ENCODE results near the gene STIM1. TPM values are rescaled to one million over a fixed set of nuclear protein-coding genes. Genes with fewer than 3 reads are reported as not detected.

STIM1 gene
- total RNA-seq, 1 experiment from 2014 or later: 93.6 TPM

- ChIA-PET CTCF (no interaction called here), POLR2A (no interaction called here)
- no peak overlapping the region for H3K4me3 ChIP-seq (ENCODE audit: low read depth in 2 of 2, low read length in 2 of 2)
- no peak for ATAC-seq
- no peaks in the 10 kb centered on the region for H3K27me3 ChIP-seq (ENCODE audit: control insufficient read depth, insufficient read depth, low read length)
- peaks cover 10% of the 10 kb centered on the region for H3K4me1 ChIP-seq (ENCODE audit: control insufficient read depth, insufficient read depth, low read length)
- DNase-seq (ENCODE audit: low read depth, low spot score): no peak
- peak overlapping the region; percentile 9; the same call in 1 of the 2 replicates for H3K27ac ChIP-seq (ENCODE audit: low read length)
- TF ChIP-seq POLR2AphosphoS5 (IDR thresholded peaks at IDR 0.05; ENCODE audit: low read depth, low read length) (no peak), SIN3A (IDR thresholded peaks at IDR 0.05; ENCODE audit: borderline replicate concordance, insufficient read depth, low read depth, low read length) (no peak), REST (IDR thresholded peaks at IDR 0.05; ENCODE audit: insufficient read depth in 1 of 2, low read depth in 2 of 2, low read length in 1 of 2) (no peak), TCF7L2 (IDR thresholded peaks at IDR 0.05; ENCODE audit: low read depth, low read length) (no peak)
- TF ChIP-seq, protein P1, sequence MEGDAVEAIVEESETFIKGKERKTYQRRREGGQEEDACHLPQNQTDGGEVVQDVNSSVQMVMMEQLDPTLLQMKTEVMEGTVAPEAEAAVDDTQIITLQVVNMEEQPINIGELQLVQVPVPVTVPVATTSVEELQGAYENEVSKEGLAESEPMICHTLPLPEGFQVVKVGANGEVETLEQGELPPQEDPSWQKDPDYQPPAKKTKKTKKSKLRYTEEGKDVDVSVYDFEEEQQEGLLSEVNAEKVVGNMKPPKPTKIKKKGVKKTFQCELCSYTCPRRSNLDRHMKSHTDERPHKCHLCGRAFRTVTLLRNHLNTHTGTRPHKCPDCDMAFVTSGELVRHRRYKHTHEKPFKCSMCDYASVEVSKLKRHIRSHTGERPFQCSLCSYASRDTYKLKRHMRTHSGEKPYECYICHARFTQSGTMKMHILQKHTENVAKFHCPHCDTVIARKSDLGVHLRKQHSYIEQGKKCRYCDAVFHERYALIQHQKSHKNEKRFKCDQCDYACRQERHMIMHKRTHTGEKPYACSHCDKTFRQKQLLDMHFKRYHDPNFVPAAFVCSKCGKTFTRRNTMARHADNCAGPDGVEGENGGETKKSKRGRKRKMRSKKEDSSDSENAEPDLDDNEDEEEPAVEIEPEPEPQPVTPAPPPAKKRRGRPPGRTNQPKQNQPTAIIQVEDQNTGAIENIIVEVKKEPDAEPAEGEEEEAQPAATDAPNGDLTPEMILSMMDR (IDR thresholded peaks at IDR 0.05): no peak
- intact Hi-C loops (cut with micrococcal nuclease; ENCODE audit: unreplicated experiment) (no loop called here), in situ Hi-C loops (cut with HindIII; ENCODE audit: low pct_unique_long_range_greater_than_20kb, low sequenced_read_pairs) (no loop called here)
- no peaks in the 10 kb centered on the region for H3K36me3 ChIP-seq (ENCODE audit: control insufficient read depth, insufficient read depth, low read length)
- BruUV-seq (replicated peaks): no TSS peak
- no peaks in the 10 kb centered on the region for H3K9me3 ChIP-seq (ENCODE audit: control insufficient read depth, insufficient read depth, low read depth, low read length)
Observed at GRCh38 chr11:3885855-3886254, 30.4 kb downstream of the STIM1 start.

- Histone ChIP-seq H3K9me3 (ENCODE audit: control insufficient read depth, insufficient read depth, low read depth, low read length) (no peaks in the 10 kb centered on the region), H3K4me3 (ENCODE audit: low read depth in 2 of 2, low read length in 2 of 2) (no peak overlapping the region), H3K27me3 (ENCODE audit: control insufficient read depth, insufficient read depth, low read length) (no peaks in the 10 kb centered on the region), H3K36me3 (ENCODE audit: control insufficient read depth, insufficient read depth, low read length) (no peaks in the 10 kb centered on the region), H3K27ac (ENCODE audit: low read length) (no peak overlapping the region), H3K4me1 (ENCODE audit: control insufficient read depth, insufficient read depth, low read length) (peaks cover 10% of the 10 kb centered on the region; the same call in 1 of the 2 replicates)
- ATAC-seq (peak; percentile 33; the same call in 1 of the 2 replicates), DNase-seq (ENCODE audit: low read depth, low spot score) (no peak)
- no TSS peak for BruUV-seq (replicated peaks)
- intact Hi-C loops (cut with micrococcal nuclease; ENCODE audit: unreplicated experiment): no loop called here
- ChIA-PET POLR2A (no interaction called here), CTCF (no interaction called here)
- TF ChIP-seq TCF7L2 (IDR thresholded peaks at IDR 0.05; ENCODE audit: low read depth, low read length): no peak
- TF ChIP-seq, protein P1 (IDR thresholded peaks at IDR 0.05): no peak
- TF ChIP-seq SIN3A (IDR thresholded peaks at IDR 0.05; ENCODE audit: borderline replicate concordance, insufficient read depth, low read depth, low read length): no peak
- TF ChIP-seq REST (IDR thresholded peaks at IDR 0.05; ENCODE audit: insufficient read depth in 1 of 2, low read depth in 2 of 2, low read length in 1 of 2): no peak
- TF ChIP-seq POLR2AphosphoS5 (IDR thresholded peaks at IDR 0.05; ENCODE audit: low read depth, low read length): no peak
- in situ Hi-C loops (cut with HindIII; ENCODE audit: low pct_unique_long_range_greater_than_20kb, low sequenced_read_pairs): no loop called here
Observed at GRCh38 chr11:3886985-3887384, 31.5 kb downstream of the STIM1 start.

Data from Panc1 (cell line).